GM19324 (cell line): ENCODE measurements around the gene PSMG4.

Experiments
- ATAC-seq: cut with Tn5 transposase; IDR thresholded peaks from one replicate; pipeline ENCODE4 v1.9.1; 2021; ENCODE audit warnings: mild to moderate bottlenecking, moderate library complexity; ENCODE audit not compliant: unreplicated experiment, low FRiP score

The PSMG4 gene

DNA sequence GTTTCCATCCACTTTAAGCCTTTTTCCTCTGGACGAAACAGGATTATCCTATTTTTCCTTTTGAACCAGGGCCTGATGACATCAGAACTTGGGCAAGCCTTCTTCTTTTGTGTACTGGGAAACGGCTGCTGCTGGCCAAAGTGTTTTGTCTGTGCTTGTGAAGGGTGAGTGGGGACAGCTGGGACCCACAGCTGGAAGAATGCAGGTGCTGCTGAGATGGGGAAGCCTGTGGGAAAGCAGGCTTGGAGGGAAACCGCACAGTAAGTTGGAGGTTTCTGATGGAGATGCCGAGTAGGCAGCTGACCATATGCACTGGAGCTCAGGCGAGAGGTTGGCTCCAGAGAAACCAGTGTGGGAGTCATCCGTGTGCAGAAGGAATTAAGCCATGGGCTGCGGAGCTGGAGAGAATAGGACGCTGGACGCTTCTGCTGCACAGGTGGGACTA lies 8.5 kb upstream of the PSMG4 start:
- ATAC-seq, result no peak

DNA sequence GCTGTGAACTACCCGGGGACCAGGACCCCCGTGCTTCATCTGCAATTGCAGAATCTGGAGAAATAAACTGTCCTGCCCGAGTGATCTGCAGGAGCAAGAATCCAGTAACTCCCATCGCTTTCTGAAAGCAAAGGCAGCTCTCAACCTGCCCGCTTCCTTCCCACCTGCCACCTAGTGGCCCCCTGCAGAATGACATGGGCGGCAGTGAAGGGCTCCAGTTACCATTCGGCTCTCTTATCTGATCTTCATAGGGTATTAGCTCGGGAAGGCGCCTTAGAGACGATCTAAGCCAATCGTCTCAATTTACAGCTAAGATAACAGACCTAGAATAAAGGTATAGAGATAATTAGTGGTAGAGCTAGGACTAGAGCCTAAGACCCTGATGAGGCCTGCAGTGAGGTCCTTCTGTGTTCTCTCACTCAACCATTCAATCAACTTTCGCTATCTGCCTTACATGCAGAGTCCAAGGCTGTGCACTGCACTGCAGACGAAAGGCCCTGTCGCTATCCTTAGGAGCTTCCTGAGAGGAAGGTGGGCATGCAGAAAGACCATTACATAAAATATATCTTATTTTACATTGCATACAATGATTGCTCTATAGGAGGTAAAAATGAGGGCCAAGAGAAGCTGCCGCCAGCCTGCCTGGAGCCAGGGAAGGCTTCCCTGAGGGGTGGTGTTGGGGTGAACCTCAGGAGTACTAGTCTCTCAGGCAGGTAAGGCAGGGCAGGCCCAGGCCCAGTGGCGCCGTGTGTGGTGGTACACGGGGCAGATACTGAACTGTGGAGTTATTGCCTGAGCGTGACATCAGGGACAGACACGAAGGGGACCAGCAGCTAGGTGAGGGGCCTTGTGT lies 7.1 kb upstream of the PSMG4 start:
- ATAC-seq, result no peak

- ATAC-seq, result no peak
Measured at GRCh38 chr6:3252369-3252768, 6.4 kb upstream of the PSMG4 start.

- no peak for ATAC-seq
Measured at GRCh38 chr6:3252861-3253596, 5.7 kb upstream of the PSMG4 start.

- no peak for ATAC-seq
Measured at GRCh38 chr6:3253597-3253961, 5.2 kb upstream of the PSMG4 start.

GRCh38 chr6:3258201-3258600 lies 546 bp upstream of the PSMG4 start:
- ATAC-seq, result no peak

DNA sequence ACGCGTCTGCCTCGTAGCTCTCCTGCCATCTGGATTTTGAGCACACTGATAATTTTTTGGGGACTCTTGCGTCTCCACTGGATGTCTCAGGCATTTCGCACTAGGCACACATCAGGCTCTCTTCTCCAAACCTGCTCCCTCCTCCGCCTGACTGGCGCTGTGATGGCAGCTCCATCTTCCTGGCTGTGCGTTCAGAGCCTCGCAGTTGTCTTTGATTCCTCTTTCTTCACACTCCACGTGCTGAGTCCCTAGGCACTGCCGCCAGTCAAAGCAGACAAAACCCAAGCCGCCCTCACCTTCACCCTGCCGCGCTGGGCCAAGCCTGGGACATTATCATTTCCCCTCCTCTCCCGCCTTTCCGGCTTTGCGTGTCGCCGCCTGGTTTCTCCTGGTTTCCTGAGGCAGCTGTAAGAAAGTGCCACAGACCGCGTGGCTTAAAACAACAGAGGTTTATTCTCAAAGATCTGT lies 778 bp downstream of the PSMG4 start:
- peak; percentile 26 for ATAC-seq

GRCh38 chr6:3260296-3260695 lies 1.5 kb downstream of the PSMG4 start:
- ATAC-seq, result no peak

- ATAC-seq, result no peak
Measured at GRCh38 chr6:3260772-3261517, 2.2 kb downstream of the PSMG4 start.

DNA sequence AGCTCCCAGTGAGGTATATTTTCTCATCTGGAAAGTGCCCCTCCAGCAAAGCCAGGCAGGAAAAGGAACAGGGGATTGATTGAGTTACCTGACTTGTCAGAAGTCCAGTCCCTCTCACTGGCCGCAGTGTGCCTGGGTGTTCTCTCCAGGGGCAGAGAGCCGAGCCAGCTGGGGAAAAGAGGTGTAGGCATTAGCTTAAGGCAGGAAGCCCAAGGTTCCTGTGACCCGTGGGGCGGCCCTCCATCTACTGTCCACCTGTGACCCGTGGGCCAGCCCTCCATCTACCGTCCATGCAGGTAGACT lies 2.7 kb downstream of the PSMG4 start:
- no peak for ATAC-seq

- ATAC-seq, result no peak
Measured at GRCh38 chr6:3261921-3262320, 3.2 kb downstream of the PSMG4 start.

DNA sequence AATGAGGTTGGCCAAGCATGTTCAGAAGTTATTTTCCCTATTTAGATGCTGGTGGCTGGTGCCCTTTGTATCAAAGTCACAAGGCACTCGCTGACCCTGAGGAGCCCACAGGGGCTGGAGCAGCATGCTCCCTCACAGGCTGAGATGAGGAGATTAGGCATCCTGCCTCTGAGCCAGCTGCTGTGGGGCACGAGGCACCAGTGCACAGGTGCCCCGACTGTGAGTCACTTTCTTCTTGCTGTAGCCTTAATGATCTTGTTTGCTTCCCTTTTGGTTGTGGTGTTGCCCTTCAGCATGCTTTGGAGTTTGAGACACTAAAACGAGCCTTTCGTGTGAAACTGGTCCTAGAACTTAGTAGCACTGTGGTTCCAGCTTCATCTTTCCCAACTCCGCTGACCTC lies 4.3 kb downstream of the PSMG4 start:
- ATAC-seq, result no peak

GRCh38 chr6:3264356-3264755 lies 5.6 kb downstream of the PSMG4 start:
- no peak for ATAC-seq

GRCh38 chr6:3265671-3266070 lies 6.9 kb downstream of the PSMG4 start:
- ATAC-seq, result no peak

DNA sequence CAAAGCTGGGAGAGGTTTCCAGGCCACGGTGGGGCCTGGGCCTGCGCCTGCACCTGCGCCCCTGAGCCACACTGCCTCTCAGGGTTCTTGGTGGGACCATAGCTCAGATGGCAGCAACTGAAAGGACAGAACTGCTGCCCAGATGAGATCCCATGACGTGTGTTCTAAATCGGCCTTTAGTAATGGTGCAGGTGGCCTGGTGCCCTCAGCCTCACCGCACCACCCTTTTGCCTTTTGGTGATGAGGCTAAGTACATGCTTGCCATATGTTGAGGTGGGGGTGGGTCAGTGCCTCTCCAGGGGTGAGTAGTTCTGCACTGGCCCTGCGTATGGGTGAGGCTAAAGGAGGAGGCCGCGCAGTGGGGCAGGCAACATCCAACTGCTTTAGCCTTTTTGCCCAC lies 7.4 kb downstream of the PSMG4 start:
- ATAC-seq, result no peak

DNA sequence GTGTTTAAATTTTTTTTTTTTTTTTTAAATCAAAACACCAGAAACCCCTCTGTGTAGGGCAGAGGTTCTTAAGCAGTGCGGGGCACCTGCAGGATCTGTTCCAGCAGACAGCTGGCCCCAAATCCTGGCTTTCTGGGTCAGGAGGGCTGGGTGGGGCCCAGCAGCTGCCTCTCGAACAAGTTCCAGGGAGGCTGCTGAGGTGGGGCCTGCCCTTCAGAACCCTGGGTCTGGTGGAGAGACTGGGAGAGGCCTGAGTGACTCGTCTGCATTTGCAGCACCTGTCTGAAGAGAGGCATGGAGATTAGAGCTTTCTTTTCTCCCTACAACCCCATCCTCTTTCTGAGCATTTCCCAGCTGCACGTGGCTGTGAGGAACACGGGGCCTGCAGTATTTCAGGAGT lies 8.4 kb downstream of the PSMG4 start:
- no peak for ATAC-seq

DNA sequence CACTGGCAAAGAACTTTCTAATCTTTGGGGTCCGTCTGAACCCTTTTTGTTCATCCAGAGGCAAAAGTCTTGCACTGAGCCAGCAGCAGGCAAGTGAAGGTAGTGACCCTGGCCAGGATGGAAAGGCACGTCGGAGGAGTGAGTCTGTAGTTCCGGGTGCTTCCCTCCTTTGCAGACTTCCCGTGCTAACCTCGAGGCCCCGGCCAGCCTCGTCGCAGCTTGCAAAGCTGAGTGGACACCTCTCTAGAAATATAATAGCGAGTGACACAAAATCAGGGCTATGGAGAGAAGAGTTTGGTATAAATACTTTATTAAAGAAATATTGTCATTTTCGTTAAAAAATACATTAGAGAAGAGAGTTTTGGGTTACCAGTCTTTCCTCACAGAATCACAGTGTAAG lies 9.9 kb downstream of the PSMG4 start:
- no peak for ATAC-seq

DNA sequence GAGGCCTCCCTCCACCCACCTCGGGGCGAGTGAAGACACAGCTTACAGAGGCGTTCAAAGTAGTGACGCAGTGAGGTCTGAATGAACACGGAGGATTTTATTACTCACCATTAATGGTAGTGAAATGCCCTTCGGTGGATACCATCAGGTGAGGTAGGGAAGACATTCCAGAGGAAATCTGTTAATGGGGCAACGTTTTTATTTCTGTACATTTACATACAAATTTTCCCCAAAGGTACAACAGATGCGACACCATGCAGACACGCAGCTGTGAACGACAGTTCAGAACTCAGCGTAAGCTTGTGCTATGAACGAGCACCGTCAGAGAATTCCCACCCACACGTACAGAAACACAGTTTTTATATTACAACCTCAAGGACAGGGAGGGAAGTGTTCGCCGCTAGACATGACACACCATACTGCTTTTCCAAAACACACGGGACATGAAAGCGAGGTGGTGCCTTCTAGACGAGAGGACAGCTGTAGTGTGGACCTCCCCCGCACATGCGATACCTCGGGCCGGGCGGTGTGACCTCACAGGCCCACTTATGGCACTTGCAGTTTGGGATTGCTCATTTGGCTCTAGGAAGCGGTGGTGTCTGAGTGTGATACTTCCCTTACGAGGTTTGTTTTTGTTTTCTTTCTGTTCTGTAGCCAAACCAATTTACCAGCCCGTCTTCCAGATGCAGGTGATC lies 10.7 kb downstream of the PSMG4 start:
- ATAC-seq, result no peak

DNA sequence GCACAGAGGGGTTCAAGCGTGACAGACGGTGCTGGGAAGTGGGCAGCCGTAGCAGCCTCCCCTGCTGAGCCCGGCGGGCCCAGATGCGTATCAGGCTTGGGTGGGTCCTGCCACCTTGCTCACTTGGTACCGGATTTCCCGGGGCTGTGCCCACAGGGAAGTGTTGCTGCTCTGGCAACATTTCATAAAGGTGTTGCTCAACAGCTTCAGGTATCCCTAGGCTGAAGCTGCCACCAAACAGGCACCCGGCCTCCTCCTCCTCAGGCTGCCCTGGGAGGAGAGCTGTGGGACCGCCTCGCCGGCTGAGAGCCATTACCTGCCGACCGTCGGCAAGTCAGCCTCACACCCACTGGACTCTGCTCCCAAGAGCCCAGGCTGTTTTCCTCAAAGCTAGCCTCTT lies 11.5 kb downstream of the PSMG4 start:
- no peak for ATAC-seq

DNA sequence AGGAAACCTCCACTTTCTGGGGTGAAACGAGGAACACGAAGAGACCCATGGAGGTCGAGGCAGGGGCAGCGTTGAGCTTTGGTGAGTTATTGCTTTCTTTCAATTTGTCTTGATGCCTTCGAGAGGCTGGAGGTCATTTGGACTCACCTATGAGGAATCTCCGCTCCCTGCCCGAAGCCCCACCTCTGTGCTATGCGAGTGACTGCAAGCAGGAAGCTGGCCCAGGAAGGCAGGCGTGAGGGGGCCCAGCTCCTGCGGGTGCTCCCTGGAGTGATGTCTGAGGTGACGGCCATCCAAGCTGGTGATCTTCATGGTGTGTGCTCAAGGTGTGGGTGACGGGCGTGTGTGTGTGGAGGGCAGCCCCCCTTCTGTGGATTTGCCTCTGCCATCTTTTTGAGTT lies 13.0 kb downstream of the PSMG4 start:
- no peak for ATAC-seq
